Activated naive CD4-positive, alpha-beta T cell treated with anti-CD3 and anti-CD28 coated beads for 36 hours (primary cell): ENCODE measurements around the gene DYDC2. TPM values are rescaled to one million over a fixed set of nuclear protein-coding genes. Genes with fewer than 3 reads are reported as not detected.

Experiments
- CTCF ChIA-PET: fragments of 350-600 bp; sonication (Branson Sonifier 250); formaldehyde crosslinking; loops from one replicate; lab custom pipeline; 2021; ENCODE audit warnings: antibody characterized with exemption; lab: Charles Lee
- DNase-seq: peaks from one replicate; pipeline ENCODE4 v3.0.0-alpha.2; 2020
- H3K27ac Mint-ChIP-seq: one replicate; pipeline ENCODE4 v1.8.0; 2021; ENCODE audit warnings: mild to moderate bottlenecking, mixed read lengths
- H3K27me3 Mint-ChIP-seq: one replicate; pipeline ENCODE4 v1.8.0; 2021; ENCODE audit warnings: low read depth, mixed read lengths
- H3K36me3 Mint-ChIP-seq: one replicate; pipeline ENCODE4 v1.8.0; 2021; ENCODE audit warnings: low read depth, mixed read lengths
- H3K4me1 Mint-ChIP-seq: one replicate; pipeline ENCODE4 v1.8.0; 2021; ENCODE audit warnings: low read depth, mixed read lengths
- H3K4me3 Mint-ChIP-seq: one replicate; pipeline ENCODE4 v1.8.0; 2021; ENCODE audit warnings: mild to moderate bottlenecking, moderate library complexity, mixed read lengths
- H3K9me3 Mint-ChIP-seq: one replicate; pipeline ENCODE4 v1.8.0; 2021; ENCODE audit warnings: mixed read lengths
- intact Hi-C: fragments of 100-400 bp; cut with micrococcal nuclease; formaldehyde crosslinking; loops from one replicate; pipeline ENCODE4 v1.15.1; 2023
- total RNA-seq, 2 experiments: library from RNA; stranded (reverse); gene quantifications; one replicate each; pipeline ENCODE4 v1.2.3, GENCODE V29; 2021

The DYDC2 gene
- total RNA-seq, 2 experiments from 2014 or later: not detected

- intact Hi-C loops: no loop called here
- H3K36me3 Mint-ChIP-seq: no peaks in the 10 kb centered on the region
- no peaks in the 10 kb centered on the region for H3K27me3 Mint-ChIP-seq
- H3K4me3 Mint-ChIP-seq: no peak overlapping the region
- CTCF ChIA-PET: interaction anchor here (1.0 kb wide), 1 partner anchor 70 kb away, joined by 3 read pairs; no protein-coding TSS in a partner anchor
- no peaks in the 10 kb centered on the region for H3K9me3 Mint-ChIP-seq
- no peak overlapping the region for H3K27ac Mint-ChIP-seq
- DNase-seq: no peak
- peaks cover 5% of the 10 kb centered on the region for H3K4me1 Mint-ChIP-seq
These were observed 16.9 kb downstream of the DYDC2 start for GRCh38 chr10:80373502-80373901.

DNA sequence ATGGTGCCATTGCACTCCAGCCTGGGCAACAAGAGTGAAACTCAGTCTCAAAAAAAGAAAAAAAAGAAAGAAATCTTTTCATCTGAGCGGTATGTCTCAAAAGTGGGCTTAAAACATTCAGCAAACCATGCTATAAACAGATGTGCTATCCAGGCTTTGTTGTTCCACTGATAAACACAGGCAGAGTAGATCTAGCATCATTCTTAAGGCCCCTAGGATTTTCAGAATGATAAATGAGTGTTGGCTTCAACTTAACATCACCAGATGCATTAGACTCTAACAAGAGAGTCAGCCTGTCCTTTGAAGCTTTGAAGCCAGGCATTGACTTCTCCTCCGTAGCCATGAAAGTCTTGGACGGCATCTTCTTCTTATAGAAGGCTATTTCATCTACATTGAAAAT is 23.1 kb downstream of the DYDC2 start:
- no peak for DNase-seq
- peaks cover 16% of the 10 kb centered on the region for H3K4me1 Mint-ChIP-seq
- no peak overlapping the region for H3K4me3 Mint-ChIP-seq
- no peaks in the 10 kb centered on the region for H3K36me3 Mint-ChIP-seq
- H3K27ac Mint-ChIP-seq: no peak overlapping the region
- CTCF ChIA-PET: interaction anchor here (0.7 to 2.5 kb wide), 6 partner anchors 27 to 283 kb away, joined by 3 to 35 read pairs (median 4); partner anchors contain the start of gene PRXL2A
- no peaks in the 10 kb centered on the region for H3K27me3 Mint-ChIP-seq
- intact Hi-C loops: loop anchor here (2.0 kb wide), 2 partner anchors 219 to 639 kb away; no protein-coding TSS in a partner anchor
- no peaks in the 10 kb centered on the region for H3K9me3 Mint-ChIP-seq

DNA sequence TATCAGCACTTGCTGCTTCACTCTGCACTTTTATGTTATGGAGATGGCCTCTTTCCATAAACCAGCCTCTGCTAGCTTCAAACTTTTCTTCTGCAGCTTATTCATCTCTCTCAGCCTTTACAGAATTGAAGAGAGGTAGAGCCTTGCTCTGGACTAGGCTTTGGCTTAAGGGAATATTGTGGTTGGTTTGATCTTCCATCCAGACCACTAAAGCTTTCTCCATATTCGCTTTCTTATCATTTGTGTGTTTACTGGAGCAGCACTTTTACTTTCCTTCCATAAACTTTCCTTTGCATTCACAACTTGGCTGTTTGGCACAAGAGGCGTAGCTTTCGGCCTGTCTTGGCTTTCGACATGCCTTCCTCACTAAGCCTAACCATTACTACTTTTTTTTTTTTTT is 23.6 kb downstream of the DYDC2 start:
- Mint-ChIP-seq H3K4me1 (peaks cover 16% of the 10 kb centered on the region), H3K4me3 (no peak overlapping the region), H3K27me3 (no peaks in the 10 kb centered on the region), H3K9me3 (no peaks in the 10 kb centered on the region), H3K27ac (no peak overlapping the region), H3K36me3 (no peaks in the 10 kb centered on the region)
- CTCF ChIA-PET: interaction anchor here (0.7 to 2.1 kb wide), 6 partner anchors 26 to 461 kb away, joined by 3 to 6 read pairs (median 4); partner anchors contain the start of gene PRXL2A
- DNase-seq: no peak
- intact Hi-C loops: no loop called here

DNA sequence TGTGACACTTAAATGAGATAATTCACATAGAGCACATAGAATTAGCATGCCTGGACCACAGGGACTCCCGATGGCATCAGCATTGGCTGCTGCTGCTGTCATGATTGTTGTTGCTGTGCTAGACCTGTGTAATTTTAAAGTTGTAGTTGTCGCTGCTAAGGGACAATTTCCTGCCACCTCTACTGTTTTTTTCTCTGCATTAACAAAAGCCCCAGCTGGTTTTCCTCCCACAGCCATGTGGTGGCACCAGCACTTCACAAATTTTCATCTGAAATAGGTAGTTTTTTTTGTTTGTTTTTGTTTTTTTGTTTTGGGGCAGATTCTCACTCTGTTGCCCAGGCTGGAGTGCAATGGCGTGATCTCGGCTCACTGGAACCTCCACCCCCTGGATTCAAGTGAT is 26.4 kb downstream of the DYDC2 start:
- peaks cover 16% of the 10 kb centered on the region for H3K4me1 Mint-ChIP-seq
- H3K4me3 Mint-ChIP-seq: no peak overlapping the region
- H3K27me3 Mint-ChIP-seq: no peaks in the 10 kb centered on the region
- no peak overlapping the region for H3K27ac Mint-ChIP-seq
- no peaks in the 10 kb centered on the region for H3K36me3 Mint-ChIP-seq
- intact Hi-C loops: loop anchor here (1.0 to 2.0 kb wide), 6 partner anchors 25 to 316 kb away; partner anchors contain the start of gene PRXL2A
- CTCF ChIA-PET: interaction anchor here (0.9 to 3.9 kb wide), 9 partner anchors 21 to 280 kb away, joined by 3 to 21 read pairs (median 3); partner anchors contain the start of gene PRXL2A
- H3K9me3 Mint-ChIP-seq: no peaks in the 10 kb centered on the region
- peak; percentile 73 for DNase-seq

DNA sequence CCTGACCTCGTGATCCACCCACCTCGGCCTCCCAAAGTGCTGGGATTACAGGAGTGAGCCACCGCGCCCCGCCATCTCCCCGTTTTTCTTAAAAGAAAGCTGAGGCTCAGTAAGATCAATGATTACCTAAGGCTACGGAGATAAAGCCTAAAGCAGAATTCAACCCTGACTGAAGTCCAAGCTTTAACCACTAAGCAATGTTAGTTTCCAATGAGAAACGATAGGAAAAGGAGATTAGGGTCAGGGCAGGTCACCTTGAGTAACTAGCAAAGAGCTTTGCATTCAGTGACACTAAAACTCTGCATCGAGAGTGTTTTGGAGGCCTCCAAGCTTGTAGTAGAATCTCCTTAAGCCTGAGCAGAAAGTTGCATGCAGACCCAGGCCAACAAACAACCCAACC is 34.2 kb downstream of the DYDC2 start:
- DNase-seq: no peak
- no peaks in the 10 kb centered on the region for H3K9me3 Mint-ChIP-seq
- H3K4me3 Mint-ChIP-seq: no peak overlapping the region
- no peaks in the 10 kb centered on the region for H3K4me1 Mint-ChIP-seq
- no peaks in the 10 kb centered on the region for H3K36me3 Mint-ChIP-seq
- H3K27ac Mint-ChIP-seq: no peak overlapping the region
- intact Hi-C loops: no loop called here
- H3K27me3 Mint-ChIP-seq: no peaks in the 10 kb centered on the region
- CTCF ChIA-PET: interaction anchor here (1.5 kb wide), 1 partner anchor 13 kb away, joined by 4 read pairs; no protein-coding TSS in a partner anchor

DNA sequence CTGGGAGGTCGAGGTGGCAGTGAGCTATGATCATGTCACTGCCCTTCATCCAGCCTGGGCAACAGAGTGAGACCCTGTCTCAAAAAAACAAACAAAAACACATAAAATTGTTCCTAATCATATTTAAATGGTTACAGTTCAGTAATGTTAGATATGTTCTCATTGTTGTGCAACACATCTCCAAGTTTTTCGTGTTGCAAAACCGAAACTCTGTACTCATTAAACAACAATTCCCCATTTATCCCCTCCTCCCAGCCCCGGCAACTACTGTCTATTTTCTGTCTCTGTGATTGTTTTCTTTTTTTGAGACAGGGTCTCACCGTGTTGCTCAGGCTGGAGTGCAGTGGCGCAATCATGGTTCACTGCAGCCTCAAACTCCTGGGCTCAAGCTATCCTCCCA is 35.7 kb downstream of the DYDC2 start:
- H3K4me3 Mint-ChIP-seq: no peak overlapping the region
- intact Hi-C loops: no loop called here
- H3K27me3 Mint-ChIP-seq: no peaks in the 10 kb centered on the region
- H3K4me1 Mint-ChIP-seq: no peaks in the 10 kb centered on the region
- DNase-seq: no peak
- CTCF ChIA-PET: interaction anchor here (1.1 kb wide), 1 partner anchor 14 kb away, joined by 11 read pairs; no protein-coding TSS in a partner anchor
- H3K9me3 Mint-ChIP-seq: no peaks in the 10 kb centered on the region
- H3K36me3 Mint-ChIP-seq: no peaks in the 10 kb centered on the region
- no peak overlapping the region for H3K27ac Mint-ChIP-seq

- CTCF ChIA-PET: interaction anchor here (0.7 to 1.0 kb wide), 2 partner anchors 93 to 201 kb away, joined by 4 to 5 read pairs; no protein-coding TSS in a partner anchor
- Mint-ChIP-seq H3K27me3 (no peaks in the 10 kb centered on the region), H3K4me3 (no peak overlapping the region), H3K9me3 (no peaks in the 10 kb centered on the region), H3K36me3 (no peaks in the 10 kb centered on the region), H3K4me1 (no peaks in the 10 kb centered on the region), H3K27ac (no peak overlapping the region)
- intact Hi-C loops: no loop called here
- no peak for DNase-seq
These were observed 37.9 kb downstream of the DYDC2 start for GRCh38 chr10:80394358-80394916.

DNA sequence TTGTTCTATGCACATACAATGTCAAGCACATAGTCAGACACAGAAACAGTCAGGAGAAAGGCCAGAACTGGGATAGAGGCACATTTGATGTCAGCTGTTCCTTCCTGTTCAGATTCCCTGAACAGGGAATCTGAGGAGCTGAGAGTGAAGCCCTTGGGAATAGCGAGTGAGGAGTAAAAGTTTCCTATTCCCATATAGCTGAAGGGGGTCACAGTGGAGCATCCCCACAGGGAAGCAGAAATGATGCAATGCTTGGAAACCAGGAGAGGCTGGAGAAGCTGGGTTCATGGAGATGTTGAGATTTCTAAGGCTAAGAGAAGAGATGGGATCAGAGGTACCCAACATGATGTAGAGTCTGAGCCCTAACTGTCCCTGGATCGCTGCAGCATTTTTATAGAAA is 40.4 kb downstream of the DYDC2 start:
- H3K36me3 Mint-ChIP-seq: no peaks in the 10 kb centered on the region
- intact Hi-C loops: no loop called here

DNA sequence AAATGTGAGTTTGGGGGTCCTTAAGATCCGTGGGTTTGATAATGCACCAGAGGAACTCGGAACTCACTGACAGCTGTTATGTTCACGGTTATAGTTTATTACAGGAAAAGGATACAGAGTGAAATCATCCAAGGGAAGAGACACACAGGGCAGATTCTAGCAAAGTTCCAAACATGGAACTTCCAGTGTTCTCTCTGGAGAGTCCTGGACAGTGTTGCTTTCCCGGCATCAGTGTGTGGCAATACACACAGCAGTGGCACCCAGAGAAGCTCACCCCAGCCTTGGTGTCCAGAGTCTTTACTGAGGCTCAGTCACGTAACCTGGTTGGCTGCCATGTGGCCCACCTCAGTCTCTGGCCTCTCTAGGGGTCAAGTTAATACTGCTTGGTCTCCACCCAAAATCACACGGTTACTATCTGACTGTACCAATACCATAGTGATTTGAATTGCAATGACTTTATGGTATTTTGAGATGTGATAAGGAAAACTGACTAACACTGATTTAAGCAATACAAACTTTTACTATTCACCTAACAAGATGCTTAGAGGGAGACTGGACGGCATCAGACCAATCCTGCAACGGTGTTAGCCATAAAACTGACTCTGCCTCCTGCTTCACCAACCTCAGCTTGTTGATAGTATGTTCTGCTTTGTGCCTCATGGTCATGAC is 43.7 kb downstream of the DYDC2 start:
- CTCF ChIA-PET: interaction anchor here (1.2 kb wide), 1 partner anchor 22 kb away, joined by 5 read pairs; no protein-coding TSS in a partner anchor
- H3K4me3 Mint-ChIP-seq: no peak overlapping the region
- H3K27ac Mint-ChIP-seq: no peak overlapping the region
- no peak for DNase-seq
- H3K9me3 Mint-ChIP-seq: no peaks in the 10 kb centered on the region
- intact Hi-C loops: no loop called here
- H3K27me3 Mint-ChIP-seq: no peaks in the 10 kb centered on the region
- no peaks in the 10 kb centered on the region for H3K36me3 Mint-ChIP-seq
- H3K4me1 Mint-ChIP-seq: no peaks in the 10 kb centered on the region

More for the DNA sequence above, 40.4 kb downstream of the DYDC2 start:
- no peak overlapping the region for H3K27ac Mint-ChIP-seq
- CTCF ChIA-PET: interaction anchor here (1.3 to 1.7 kb wide), 2 partner anchors 9 to 19 kb away, joined by 5 to 7 read pairs; no protein-coding TSS in a partner anchor
- H3K9me3 Mint-ChIP-seq: no peaks in the 10 kb centered on the region
- no peak overlapping the region for H3K4me3 Mint-ChIP-seq
- no peaks in the 10 kb centered on the region for H3K27me3 Mint-ChIP-seq
- no peak for DNase-seq
- no peaks in the 10 kb centered on the region for H3K4me1 Mint-ChIP-seq

GRCh38 chr10:80405035-80405434 is 48.5 kb downstream of the DYDC2 start:
- H3K27ac Mint-ChIP-seq: no peak overlapping the region
- H3K36me3 Mint-ChIP-seq: no peaks in the 10 kb centered on the region
- peaks cover 8% of the 10 kb centered on the region for H3K4me1 Mint-ChIP-seq
- DNase-seq: no peak
- no peaks in the 10 kb centered on the region for H3K27me3 Mint-ChIP-seq
- H3K9me3 Mint-ChIP-seq: no peaks in the 10 kb centered on the region
- intact Hi-C loops: no loop called here
- H3K4me3 Mint-ChIP-seq: no peak overlapping the region
- CTCF ChIA-PET: interaction anchor here (1.1 to 1.5 kb wide), 3 partner anchors 19 to 27 kb away, joined by 3 to 5 read pairs (median 5); no protein-coding TSS in a partner anchor

DNA sequence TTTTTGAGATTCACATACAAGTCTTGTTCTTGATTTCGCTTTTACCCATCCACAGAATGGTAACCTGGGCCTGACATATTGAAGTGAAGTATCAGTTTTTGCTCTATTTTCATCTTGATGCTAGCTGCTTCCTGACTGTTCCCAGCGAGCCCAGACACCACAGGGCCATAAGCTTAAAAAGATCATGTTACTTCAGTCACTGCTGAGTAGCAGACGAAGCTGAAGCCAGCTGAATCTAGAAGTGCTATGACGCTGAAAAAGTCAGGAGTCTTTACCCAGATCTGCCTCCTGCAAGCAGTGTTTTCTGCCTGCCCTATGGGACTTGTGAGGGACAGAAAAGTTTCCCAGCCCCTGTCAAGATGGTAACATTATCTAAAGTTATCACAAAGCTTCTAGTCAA is 49.0 kb downstream of the DYDC2 start:
- Mint-ChIP-seq H3K36me3 (no peaks in the 10 kb centered on the region), H3K4me3 (no peak overlapping the region), H3K27me3 (no peaks in the 10 kb centered on the region), H3K27ac (no peak overlapping the region), H3K9me3 (no peaks in the 10 kb centered on the region), H3K4me1 (peaks cover 10% of the 10 kb centered on the region)
- CTCF ChIA-PET: interaction anchor here (0.9 to 2.3 kb wide), 7 partner anchors 9 to 57 kb away, joined by 3 to 7 read pairs (median 5); no protein-coding TSS in a partner anchor
- intact Hi-C loops: no loop called here
- no peak for DNase-seq

DNA sequence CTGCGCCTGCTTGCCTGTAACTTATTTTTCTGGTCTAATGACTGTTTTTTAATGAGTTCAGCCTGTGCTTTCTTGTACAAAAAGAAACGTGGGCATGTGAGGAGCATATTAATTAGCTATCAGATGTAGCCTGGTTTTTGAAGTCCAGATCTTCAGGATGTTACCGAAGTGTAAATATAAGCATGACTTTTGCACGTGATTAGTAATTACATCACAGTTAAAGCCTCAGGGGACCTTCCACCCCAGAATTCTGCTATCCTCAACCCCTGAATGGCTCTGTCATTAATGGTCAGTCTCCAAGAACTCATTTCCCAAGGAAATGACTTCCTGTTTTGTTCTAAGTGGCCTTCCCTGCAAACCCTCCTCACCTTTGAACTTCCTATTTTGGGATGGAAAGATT is 49.6 kb downstream of the DYDC2 start:
- CTCF ChIA-PET: interaction anchor here (0.9 to 2.3 kb wide), 9 partner anchors 9 to 56 kb away, joined by 3 to 12 read pairs (median 5); no protein-coding TSS in a partner anchor
- intact Hi-C loops: no loop called here
- Mint-ChIP-seq H3K4me1 (peaks cover 14% of the 10 kb centered on the region), H3K36me3 (no peaks in the 10 kb centered on the region), H3K9me3 (no peaks in the 10 kb centered on the region), H3K4me3 (no peak overlapping the region), H3K27ac (no peak overlapping the region), H3K27me3 (no peaks in the 10 kb centered on the region)
- no peak for DNase-seq
